ENCODE results near the gene C10orf95.

DNA sequence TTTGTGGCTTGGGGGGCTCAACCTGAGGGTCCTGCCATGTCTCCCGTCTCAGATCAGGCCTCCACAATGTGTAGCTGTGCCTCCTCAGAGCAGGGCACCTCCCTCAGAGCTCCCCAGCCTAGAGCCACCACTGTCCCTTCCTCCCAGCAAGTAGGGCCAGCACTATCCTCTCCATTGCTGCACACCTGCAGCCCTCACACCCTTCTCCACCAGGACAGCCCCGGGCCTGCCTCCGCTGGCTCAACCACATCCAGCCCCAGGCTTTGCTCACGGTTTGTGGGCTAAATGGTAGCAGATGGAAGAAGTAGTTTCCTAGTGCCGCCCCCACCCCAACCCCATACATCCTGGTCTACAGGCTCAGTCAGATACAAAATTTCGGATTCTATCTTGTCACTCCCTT is 45.7 kb downstream of the C10orf95 start:
- TF ChIP-seq, protein P1, sequence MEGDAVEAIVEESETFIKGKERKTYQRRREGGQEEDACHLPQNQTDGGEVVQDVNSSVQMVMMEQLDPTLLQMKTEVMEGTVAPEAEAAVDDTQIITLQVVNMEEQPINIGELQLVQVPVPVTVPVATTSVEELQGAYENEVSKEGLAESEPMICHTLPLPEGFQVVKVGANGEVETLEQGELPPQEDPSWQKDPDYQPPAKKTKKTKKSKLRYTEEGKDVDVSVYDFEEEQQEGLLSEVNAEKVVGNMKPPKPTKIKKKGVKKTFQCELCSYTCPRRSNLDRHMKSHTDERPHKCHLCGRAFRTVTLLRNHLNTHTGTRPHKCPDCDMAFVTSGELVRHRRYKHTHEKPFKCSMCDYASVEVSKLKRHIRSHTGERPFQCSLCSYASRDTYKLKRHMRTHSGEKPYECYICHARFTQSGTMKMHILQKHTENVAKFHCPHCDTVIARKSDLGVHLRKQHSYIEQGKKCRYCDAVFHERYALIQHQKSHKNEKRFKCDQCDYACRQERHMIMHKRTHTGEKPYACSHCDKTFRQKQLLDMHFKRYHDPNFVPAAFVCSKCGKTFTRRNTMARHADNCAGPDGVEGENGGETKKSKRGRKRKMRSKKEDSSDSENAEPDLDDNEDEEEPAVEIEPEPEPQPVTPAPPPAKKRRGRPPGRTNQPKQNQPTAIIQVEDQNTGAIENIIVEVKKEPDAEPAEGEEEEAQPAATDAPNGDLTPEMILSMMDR (IDR thresholded peaks at IDR 0.05 in 8 of 11, conservative IDR thresholded peaks at IDR 0.05 in 3 of 11): no peak
- no peak for TF ChIP-seq POLR2A (IDR thresholded peaks at IDR 0.05)

All from spleen (tissue), 7 donors.